IPS DF 6.9 (cell line): ENCODE measurements around the gene NBPF6.
"Not testable (repeated sequence)": the region's sequence is repeated elsewhere in the genome, so short reads cannot be mapped to it uniquely, and the experiment has no call there.

ENCODE experiments used
- DNase-seq: peaks from one replicate; pipeline ENCODE4 v3.0.0-alpha.2; 2013; ENCODE audit warnings: low read depth, low spot score
- H3K27ac ChIP-seq: one replicate; pipeline ENCODE4 v1.5.1; 2013; ENCODE audit warnings: low read length, control low read depth
- H3K27me3 ChIP-seq: 2 replicates; pipeline ENCODE4 v1.6.1; 2013; ENCODE audit warnings: mild to moderate bottlenecking, low read length; ENCODE audit not compliant: control insufficient read depth, insufficient read depth
- H3K36me3 ChIP-seq: 2 replicates; pipeline ENCODE4 v1.6.1; 2013; ENCODE audit warnings: low read length; ENCODE audit not compliant: control insufficient read depth, insufficient read depth
- H3K4me1 ChIP-seq: 2 replicates; pipeline ENCODE4 v1.6.1; 2013; ENCODE audit warnings: low read length; ENCODE audit not compliant: control insufficient read depth, insufficient read depth
- H3K4me3 ChIP-seq: 2 replicates; pipeline ENCODE4 v1.5.1; 2013; ENCODE audit warnings: mild to moderate bottlenecking, low read length
- H3K9me3 ChIP-seq: 2 replicates; pipeline ENCODE4 v1.6.1; 2013; ENCODE audit warnings: low read length, inconsistent platforms; ENCODE audit not compliant: control insufficient read depth, insufficient read depth
- WGBS: extraction: QIAGEN DNeasy Blood & Tissue Kit; methylation state at CpG from one replicate; pipeline ENCODE4 v1.1.7; 2013; ENCODE audit warnings: mixed read lengths, missing lambda C conversion rate; ENCODE audit not compliant: insufficient read length, insufficient coverage; 5-methylcytosine and 5-hydroxymethylcytosine counted together

NBPF6 gene

DNA sequence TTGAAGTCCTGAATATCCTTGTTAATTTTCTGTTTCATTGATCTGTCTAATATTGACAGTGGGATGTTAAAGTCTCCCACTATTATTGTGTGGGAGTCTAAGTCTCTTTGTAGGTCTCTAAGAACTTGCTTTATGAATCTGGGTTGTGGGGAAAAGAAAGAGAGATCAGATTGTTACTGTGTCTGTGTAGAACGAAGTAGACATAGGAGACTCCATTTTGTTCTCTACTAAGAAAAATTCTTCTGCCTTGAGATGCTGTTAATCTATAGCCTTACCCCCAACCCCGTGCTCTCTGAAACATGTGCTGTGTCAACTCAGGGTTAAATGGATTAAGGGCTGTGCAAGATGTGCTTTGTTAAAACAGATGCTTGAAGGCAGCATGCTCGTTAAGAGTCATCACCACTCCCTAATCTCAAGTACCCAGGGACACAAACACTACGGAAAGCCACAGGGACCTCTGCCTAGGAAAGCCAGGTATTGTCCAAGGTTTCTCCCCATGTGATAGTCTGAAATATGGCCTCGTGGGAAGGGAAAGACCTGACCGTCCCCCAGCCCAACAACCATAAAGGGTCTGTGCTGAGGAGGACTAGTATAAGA, 67.3 kb downstream of the NBPF6 start:
- H3K4me1 ChIP-seq, DNase-seq: not testable (repeated sequence)
- no CpG with 5 or more reads among the region's 6 CpGs for WGBS

More for the DNA sequence above, 67.3 kb downstream of the NBPF6 start:
- not testable (repeated sequence) for H3K27me3 ChIP-seq, H3K27ac ChIP-seq, H3K9me3 ChIP-seq, H3K4me3 ChIP-seq, H3K36me3 ChIP-seq
